NB4 (cell line): Measurements from ENCODE around the gene LSM4.

Source experiments
- DNase-seq: peaks from one replicate; pipeline ENCODE4 v3.0.0; 2010; ENCODE audit warnings: low read depth
- H3K4me3 ChIP-seq: one replicate; pipeline ENCODE4 v1.5.1; 2011; ENCODE audit warnings: mild to moderate bottlenecking, low read depth, low read length, moderate library complexity
- MYC ChIP-seq: IDR thresholded peaks from 2 replicates; pipeline ENCODE4 v1.6.1; 2011; ENCODE audit warnings: low read depth, low read length
- POLR2A ChIP-seq: IDR thresholded peaks from 2 replicates; pipeline ENCODE4 v1.6.1; 2011; ENCODE audit warnings: mild to moderate bottlenecking; ENCODE audit not compliant: insufficient read length; ENCODE audit errors: extremely low read depth
- TF ChIP-seq, protein P1 (sequence below): IDR thresholded peaks from one replicate; pipeline ENCODE4 v1.5.1; 2012; ENCODE audit warnings: low read depth, low read length
- TF ChIP-seq, protein P2 (sequence below): IDR thresholded peaks from 2 replicates; pipeline ENCODE4 v1.6.1; 2011; ENCODE audit warnings: low read depth, low read length

The LSM4 gene

DNA sequence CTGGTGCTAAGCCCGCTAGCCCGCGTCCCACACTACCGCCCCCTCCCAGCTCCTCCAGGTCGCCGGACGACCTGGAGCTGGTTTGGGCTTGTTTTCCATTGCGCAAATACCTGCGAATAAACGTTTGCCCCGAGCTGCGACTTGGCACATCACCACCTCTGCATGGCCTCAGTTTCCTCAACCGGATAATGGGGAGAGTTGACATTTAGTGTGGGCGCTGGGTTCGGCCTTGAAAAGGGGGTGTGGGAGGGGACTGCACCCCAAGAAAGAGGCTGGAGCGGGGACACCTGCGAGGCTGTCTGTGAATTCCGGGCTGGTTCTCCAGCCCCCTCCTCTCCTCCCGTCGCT is 30.4 kb downstream of the LSM4 start:
- no peak for DNase-seq
- peak overlapping the region; percentile 61 for H3K4me3 ChIP-seq
- TF ChIP-seq MYC: no peak
- TF ChIP-seq, protein P1, sequence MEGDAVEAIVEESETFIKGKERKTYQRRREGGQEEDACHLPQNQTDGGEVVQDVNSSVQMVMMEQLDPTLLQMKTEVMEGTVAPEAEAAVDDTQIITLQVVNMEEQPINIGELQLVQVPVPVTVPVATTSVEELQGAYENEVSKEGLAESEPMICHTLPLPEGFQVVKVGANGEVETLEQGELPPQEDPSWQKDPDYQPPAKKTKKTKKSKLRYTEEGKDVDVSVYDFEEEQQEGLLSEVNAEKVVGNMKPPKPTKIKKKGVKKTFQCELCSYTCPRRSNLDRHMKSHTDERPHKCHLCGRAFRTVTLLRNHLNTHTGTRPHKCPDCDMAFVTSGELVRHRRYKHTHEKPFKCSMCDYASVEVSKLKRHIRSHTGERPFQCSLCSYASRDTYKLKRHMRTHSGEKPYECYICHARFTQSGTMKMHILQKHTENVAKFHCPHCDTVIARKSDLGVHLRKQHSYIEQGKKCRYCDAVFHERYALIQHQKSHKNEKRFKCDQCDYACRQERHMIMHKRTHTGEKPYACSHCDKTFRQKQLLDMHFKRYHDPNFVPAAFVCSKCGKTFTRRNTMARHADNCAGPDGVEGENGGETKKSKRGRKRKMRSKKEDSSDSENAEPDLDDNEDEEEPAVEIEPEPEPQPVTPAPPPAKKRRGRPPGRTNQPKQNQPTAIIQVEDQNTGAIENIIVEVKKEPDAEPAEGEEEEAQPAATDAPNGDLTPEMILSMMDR: no peak

DNA sequence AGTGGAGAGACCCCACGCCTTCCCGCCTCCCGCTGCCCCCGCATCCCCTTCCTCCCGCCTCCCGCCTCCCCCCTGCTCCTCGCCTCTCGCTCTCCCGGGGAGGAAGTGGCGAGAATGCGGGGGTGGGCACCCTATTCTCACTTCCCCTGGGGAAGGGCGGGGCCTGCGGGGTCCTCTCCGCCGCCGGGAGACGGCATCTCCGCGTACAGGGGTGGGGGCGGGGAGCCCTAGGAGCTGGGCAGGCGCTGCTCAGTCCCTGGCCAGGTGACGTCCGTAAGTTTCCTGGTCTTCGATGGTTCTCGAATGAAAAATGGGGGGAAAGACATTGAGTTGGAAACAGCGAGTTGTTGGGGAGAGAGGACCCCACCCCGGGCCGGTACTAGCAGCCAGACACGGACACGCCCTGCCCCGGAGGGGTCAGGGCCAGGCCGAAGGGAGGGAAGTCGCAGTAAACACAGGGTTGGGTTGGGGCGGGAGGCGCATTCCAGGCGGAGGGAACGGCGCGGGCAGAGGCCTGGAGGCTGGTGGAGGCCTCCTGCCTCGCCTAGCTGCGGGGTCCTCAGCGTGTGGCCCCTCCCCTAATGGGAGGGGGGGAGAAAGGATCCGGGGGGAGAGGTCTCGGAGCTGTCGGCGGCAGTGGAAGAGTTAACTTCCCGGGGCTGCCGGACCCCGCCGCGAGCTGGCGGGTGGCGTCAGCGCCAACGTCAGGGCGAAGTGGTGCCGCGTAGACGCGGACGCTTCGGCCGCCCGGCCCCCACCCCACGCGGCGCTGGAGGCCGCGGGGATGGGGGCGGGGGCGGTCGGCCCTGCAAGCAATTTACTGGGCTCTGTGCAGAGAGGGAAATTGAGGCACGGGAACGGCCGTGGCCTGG is 31.1 kb downstream of the LSM4 start:
- peak; percentile 96 for DNase-seq
- H3K4me3 ChIP-seq: peak overlapping the region; percentile 61
- TF ChIP-seq MYC (no peak; the same call in 1 of the 2 replicates), POLR2A (peak; percentile 49)

DNA sequence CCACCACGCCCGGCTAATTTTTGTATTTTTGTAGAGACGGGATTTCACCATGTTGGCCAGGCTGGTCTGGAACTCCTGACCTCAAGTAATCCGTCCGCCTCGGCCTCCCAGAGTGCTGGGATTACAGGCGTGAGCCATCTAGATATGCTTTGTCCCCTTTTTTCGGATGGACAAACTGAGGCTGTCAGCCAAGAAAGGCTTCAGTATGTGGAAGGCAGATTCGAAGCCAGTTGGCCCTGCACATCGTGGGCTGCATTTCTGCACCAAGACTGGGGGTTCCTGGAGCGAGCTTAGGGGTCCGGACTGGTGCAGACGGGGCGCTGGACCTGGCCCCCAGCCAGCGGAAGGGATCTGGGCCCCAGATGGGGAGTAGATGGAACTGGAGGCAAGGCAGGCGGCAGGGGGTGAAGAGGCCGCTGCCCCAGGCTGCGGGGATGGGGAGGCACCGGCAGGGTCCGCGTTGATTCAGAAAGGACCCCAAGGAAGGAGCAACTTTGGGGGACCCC is 31.8 kb downstream of the LSM4 start:
- no peak for DNase-seq
- H3K4me3 ChIP-seq: no peak overlapping the region
- TF ChIP-seq, protein P1: no peak
- TF ChIP-seq POLR2A: no peak
- no peak for TF ChIP-seq MYC
- TF ChIP-seq, protein P2, sequence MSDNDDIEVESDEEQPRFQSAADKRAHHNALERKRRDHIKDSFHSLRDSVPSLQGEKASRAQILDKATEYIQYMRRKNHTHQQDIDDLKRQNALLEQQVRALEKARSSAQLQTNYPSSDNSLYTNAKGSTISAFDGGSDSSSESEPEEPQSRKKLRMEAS: no peak

DNA sequence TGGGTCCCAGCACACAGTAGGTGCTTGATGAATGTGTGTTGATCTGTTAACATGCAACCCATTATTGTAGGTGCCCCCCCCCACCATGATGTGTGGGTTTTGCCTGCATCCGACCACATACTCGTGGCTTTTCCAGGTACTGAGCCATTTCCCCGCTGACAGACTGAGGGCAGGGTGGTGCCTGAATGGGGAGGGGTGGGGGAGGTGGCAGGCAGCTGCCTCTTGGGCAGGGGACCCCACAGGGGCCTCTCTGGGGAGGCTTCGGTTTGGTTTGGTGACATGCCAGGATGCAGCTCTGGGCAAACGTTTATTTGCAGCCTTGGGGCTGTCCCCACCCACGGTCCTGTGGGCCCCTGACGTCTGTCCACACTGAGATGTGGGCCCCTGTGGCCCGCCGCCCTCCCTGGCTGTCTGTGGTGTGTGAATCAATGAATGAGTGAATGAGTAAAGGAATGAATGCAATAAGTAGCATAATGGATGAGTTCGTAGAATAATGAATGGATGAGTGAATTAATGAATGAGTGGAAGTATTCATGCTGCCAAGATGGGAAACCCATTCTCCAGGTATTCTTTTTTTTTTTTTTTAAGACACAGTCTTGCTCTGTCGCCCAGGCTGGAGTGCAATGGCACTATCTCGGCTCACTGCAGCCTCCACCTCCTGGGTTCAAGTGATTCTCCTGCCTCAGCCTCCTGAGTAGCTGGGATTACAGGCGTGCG is 32.4 kb downstream of the LSM4 start:
- TF ChIP-seq MYC (0 out of 2 replicates have a peak, but pooled peaks have one; percentile 27), POLR2A (no peak)
- TF ChIP-seq, protein P1: no peak
- TF ChIP-seq, protein P2: 0 out of 2 replicates have a peak, but pooled peaks have one; percentile 32
- DNase-seq: peak; percentile 87
- no peak overlapping the region for H3K4me3 ChIP-seq

DNA sequence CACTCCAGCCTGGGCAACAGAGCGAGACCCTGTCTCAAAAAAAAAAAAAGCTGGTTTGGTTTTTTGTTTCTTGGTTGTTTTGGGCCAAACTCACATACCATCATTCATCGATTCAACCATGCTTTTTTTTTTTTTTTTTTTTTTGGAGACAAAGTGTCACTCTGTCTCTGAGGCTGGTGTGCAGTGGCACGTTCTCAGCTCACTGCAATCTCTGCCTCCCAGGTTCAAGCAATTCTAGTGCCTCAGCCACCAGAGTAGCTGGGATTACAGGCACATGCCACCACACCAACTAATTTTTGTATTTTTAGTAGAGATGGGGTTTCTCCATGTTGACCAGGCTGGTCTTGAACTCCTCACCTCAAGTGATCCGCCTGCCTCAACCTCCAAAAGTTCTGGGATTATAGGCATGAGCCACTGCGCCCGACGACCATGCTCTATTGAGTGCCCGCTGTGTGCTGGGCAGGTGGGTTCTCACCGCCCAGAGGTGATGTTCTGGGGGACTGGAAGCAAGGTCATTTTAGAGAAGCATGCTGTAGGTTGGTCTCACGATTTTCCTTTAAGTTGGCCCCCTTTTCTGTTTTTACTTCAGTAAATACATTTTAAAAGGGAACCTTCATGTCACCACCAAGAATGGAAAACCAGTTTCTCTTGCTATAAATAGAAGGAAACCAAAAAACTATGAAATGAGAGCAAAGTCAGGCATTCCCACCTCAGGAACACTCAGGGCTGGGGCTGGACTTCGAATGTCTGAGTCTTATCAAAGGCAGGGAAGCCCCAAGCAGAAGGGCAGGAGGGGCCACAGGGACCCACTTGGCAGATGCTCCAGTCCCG is 33.2 kb downstream of the LSM4 start:
- H3K4me3 ChIP-seq: no peak overlapping the region
- TF ChIP-seq POLR2A (no peak), MYC (no peak)
- TF ChIP-seq, protein P2: no peak
- TF ChIP-seq, protein P1: no peak
- no peak for DNase-seq
